HAP-1 (cell line): ENCODE data around the gene DIP2C.
"Not testable (repeated sequence)": the region's sequence is repeated elsewhere in the genome, so short reads cannot be mapped to it uniquely, and the experiment has no call there.

Experiments used
- DNase-seq, 2 experiments: peaks; one replicate each; pipeline ENCODE4 v3.0.0-alpha.2; 2016 to 2020; ENCODE audit warnings: low spot score in 2 of 2
- H3K27me3 ChIP-seq: fragments of 250-450 bp; sonication (Bioruptor Pico); 2 replicates; pipeline ENCODE4 v1.5.1; 2020; ENCODE audit warnings: low read depth, mild to moderate bottlenecking, moderate library complexity
- H3K36me3 ChIP-seq: fragments of 250-450 bp; sonication (Bioruptor Pico); replicated peaks from 2 replicates; pipeline ENCODE4 v1.5.1; 2020; ENCODE audit warnings: mild to moderate bottlenecking
- H3K4me1 ChIP-seq: fragments of 250-450 bp; sonication (Bioruptor Pico); 2 replicates; pipeline ENCODE4 v1.5.1; 2020; ENCODE audit warnings: mild to moderate bottlenecking
- H3K4me3 ChIP-seq: fragments of 250-450 bp; sonication (Bioruptor Pico); 2 replicates; pipeline ENCODE4 v1.5.1; 2020; ENCODE audit warnings: mild to moderate bottlenecking, moderate library complexity
- H3K9me3 ChIP-seq: fragments of 250-450 bp; sonication (Bioruptor Pico); 2 replicates; pipeline ENCODE4 v1.5.1; 2020; ENCODE audit warnings: mild to moderate bottlenecking, moderate library complexity
- in situ Hi-C: fragments of 300-500 bp; cut with MboI; formaldehyde crosslinking; loops from 3 replicates; pipeline ENCODE4 v1.14.3; 2020; ENCODE audit warnings: low sequenced_read_pairs, inconsistent platforms, mixed read lengths

DIP2C gene

GRCh38 chr10:664301-664700 is 25.2 kb downstream of the DIP2C start:
- no peak for DNase-seq
- Histone ChIP-seq H3K36me3 (no peaks in the 10 kb centered on the region), H3K4me3 (no peak overlapping the region), H3K4me1 (peaks cover 11% of the 10 kb centered on the region; the same call in 1 of the 2 replicates), H3K9me3 (no peaks in the 10 kb centered on the region), H3K27me3 (no peaks in the 10 kb centered on the region)
- in situ Hi-C loops: no loop called here

- H3K27me3 ChIP-seq: no peaks in the 10 kb centered on the region
- no peaks in the 10 kb centered on the region for H3K9me3 ChIP-seq
- in situ Hi-C loops: no loop called here
- no peaks in the 10 kb centered on the region for H3K36me3 ChIP-seq
- peaks cover 11% of the 10 kb centered on the region; the same call in 1 of the 2 replicates for H3K4me1 ChIP-seq
- no peak overlapping the region for H3K4me3 ChIP-seq
- no peak for DNase-seq
These were observed 25.6 kb downstream of the DIP2C start for GRCh38 chr10:663831-664251.

- H3K4me1 ChIP-seq: peaks cover 11% of the 10 kb centered on the region; the same call in 1 of the 2 replicates
- H3K4me3 ChIP-seq: no peak overlapping the region
- H3K27me3 ChIP-seq: no peaks in the 10 kb centered on the region
- DNase-seq: no peak
- in situ Hi-C loops: no loop called here
- no peaks in the 10 kb centered on the region for H3K9me3 ChIP-seq
- no peaks in the 10 kb centered on the region for H3K36me3 ChIP-seq
These were observed 26.1 kb downstream of the DIP2C start for GRCh38 chr10:663466-663751.

GRCh38 chr10:662686-663465 is 26.6 kb downstream of the DIP2C start:
- peaks cover 11% of the 10 kb centered on the region; the same call in 1 of the 2 replicates for H3K4me1 ChIP-seq
- H3K4me3 ChIP-seq: no peak overlapping the region
- H3K9me3 ChIP-seq: no peaks in the 10 kb centered on the region
- no peak for DNase-seq
- no peaks in the 10 kb centered on the region for H3K27me3 ChIP-seq
- no peaks in the 10 kb centered on the region for H3K36me3 ChIP-seq
- in situ Hi-C loops: no loop called here

GRCh38 chr10:662223-662605 is 27.3 kb downstream of the DIP2C start:
- no peaks in the 10 kb centered on the region for H3K9me3 ChIP-seq
- in situ Hi-C loops: no loop called here
- no peak overlapping the region for H3K4me3 ChIP-seq
- no peak for DNase-seq
- no peaks in the 10 kb centered on the region for H3K36me3 ChIP-seq
- H3K27me3 ChIP-seq: no peaks in the 10 kb centered on the region
- H3K4me1 ChIP-seq: peaks cover 11% of the 10 kb centered on the region; the same call in 1 of the 2 replicates

- Histone ChIP-seq H3K9me3 (no peaks in the 10 kb centered on the region), H3K36me3 (no peaks in the 10 kb centered on the region), H3K4me3 (no peak overlapping the region), H3K4me1 (peaks cover 11% of the 10 kb centered on the region; the same call in 1 of the 2 replicates), H3K27me3 (no peaks in the 10 kb centered on the region)
- DNase-seq: no peak
- in situ Hi-C loops: no loop called here
These were observed 27.8 kb downstream of the DIP2C start for GRCh38 chr10:661597-662222.

- DNase-seq: no peak
- in situ Hi-C loops: no loop called here
- Histone ChIP-seq H3K36me3 (no peaks in the 10 kb centered on the region), H3K27me3 (no peaks in the 10 kb centered on the region), H3K4me1 (peaks cover 11% of the 10 kb centered on the region; the same call in 1 of the 2 replicates), H3K9me3 (no peaks in the 10 kb centered on the region), H3K4me3 (no peak overlapping the region)
These were observed 28.4 kb downstream of the DIP2C start for GRCh38 chr10:660970-661596.

- Histone ChIP-seq H3K4me3 (no peak overlapping the region), H3K9me3 (no peaks in the 10 kb centered on the region), H3K27me3 (no peaks in the 10 kb centered on the region), H3K4me1 (peaks cover 11% of the 10 kb centered on the region; the same call in 1 of the 2 replicates), H3K36me3 (no peaks in the 10 kb centered on the region)
- in situ Hi-C loops: no loop called here
- no peak for DNase-seq
These were observed 29.0 kb downstream of the DIP2C start for GRCh38 chr10:660413-660969.

GRCh38 chr10:659688-660141 is 29.8 kb downstream of the DIP2C start:
- DNase-seq: peak in 1 of 2 experiments; percentile 21

GRCh38 chr10:657816-658350 is 31.6 kb downstream of the DIP2C start:
- in situ Hi-C loops, DNase-seq, H3K4me1 ChIP-seq, H3K9me3 ChIP-seq, H3K36me3 ChIP-seq, H3K27me3 ChIP-seq, H3K4me3 ChIP-seq: not testable (repeated sequence)

More at GRCh38 chr10:659688-660141, 29.8 kb downstream of the DIP2C start:
- peaks cover 11% of the 10 kb centered on the region; the same call in 1 of the 2 replicates for H3K4me1 ChIP-seq
- no peak overlapping the region for H3K4me3 ChIP-seq
- H3K9me3 ChIP-seq: no peaks in the 10 kb centered on the region
- in situ Hi-C loops: no loop called here
- no peaks in the 10 kb centered on the region for H3K36me3 ChIP-seq
- H3K27me3 ChIP-seq: no peaks in the 10 kb centered on the region

GRCh38 chr10:656883-657282 is 32.6 kb downstream of the DIP2C start:
- Histone ChIP-seq H3K27me3 (no peaks in the 10 kb centered on the region), H3K36me3 (no peaks in the 10 kb centered on the region), H3K4me3 (no peak overlapping the region)

GRCh38 chr10:655184-655583 is 34.3 kb downstream of the DIP2C start:
- H3K36me3 ChIP-seq: no peaks in the 10 kb centered on the region
- DNase-seq: no peak
- no peak overlapping the region for H3K4me3 ChIP-seq
- in situ Hi-C loops: no loop called here
- H3K4me1 ChIP-seq: no peaks in the 10 kb centered on the region
- H3K27me3 ChIP-seq: no peaks in the 10 kb centered on the region
- H3K9me3 ChIP-seq: no peaks in the 10 kb centered on the region

More at GRCh38 chr10:656883-657282, 32.6 kb downstream of the DIP2C start:
- in situ Hi-C loops: no loop called here
- Histone ChIP-seq H3K4me1 (peaks cover 6% of the 10 kb centered on the region; the same call in 1 of the 2 replicates), H3K9me3 (no peaks in the 10 kb centered on the region)
- DNase-seq: no peak

- in situ Hi-C loops: no loop called here
- no peak overlapping the region for H3K4me3 ChIP-seq
- no peaks in the 10 kb centered on the region for H3K9me3 ChIP-seq
- H3K4me1 ChIP-seq: no peaks in the 10 kb centered on the region
- H3K27me3 ChIP-seq: no peaks in the 10 kb centered on the region
- no peak for DNase-seq
- H3K36me3 ChIP-seq: no peaks in the 10 kb centered on the region
These were observed 34.8 kb downstream of the DIP2C start for GRCh38 chr10:654647-654996.
